Activated CD4-positive, alpha-beta T cell treated with anti-CD3 and anti-CD28 coated beads, Interleukin-2, amount 50 U/mL, for 48 hours (primary cell): ENCODE measurements around the gene GPBP1.
"Not testable (repeated sequence)": the region's sequence is repeated elsewhere in the genome, so short reads cannot be mapped to it uniquely, and the experiment has no call there.

Experiments
- DNase-seq, 2 experiments: peaks; one replicate each; pipeline ENCODE4 v3.0.0-alpha.2; 2020

Gene GPBP1, protein sequence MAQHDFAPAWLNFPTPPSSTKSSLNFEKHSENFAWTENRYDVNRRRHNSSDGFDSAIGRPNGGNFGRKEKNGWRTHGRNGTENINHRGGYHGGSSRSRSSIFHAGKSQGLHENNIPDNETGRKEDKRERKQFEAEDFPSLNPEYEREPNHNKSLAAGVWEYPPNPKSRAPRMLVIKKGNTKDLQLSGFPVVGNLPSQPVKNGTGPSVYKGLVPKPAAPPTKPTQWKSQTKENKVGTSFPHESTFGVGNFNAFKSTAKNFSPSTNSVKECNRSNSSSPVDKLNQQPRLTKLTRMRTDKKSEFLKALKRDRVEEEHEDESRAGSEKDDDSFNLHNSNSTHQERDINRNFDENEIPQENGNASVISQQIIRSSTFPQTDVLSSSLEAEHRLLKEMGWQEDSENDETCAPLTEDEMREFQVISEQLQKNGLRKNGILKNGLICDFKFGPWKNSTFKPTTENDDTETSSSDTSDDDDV

DNA sequence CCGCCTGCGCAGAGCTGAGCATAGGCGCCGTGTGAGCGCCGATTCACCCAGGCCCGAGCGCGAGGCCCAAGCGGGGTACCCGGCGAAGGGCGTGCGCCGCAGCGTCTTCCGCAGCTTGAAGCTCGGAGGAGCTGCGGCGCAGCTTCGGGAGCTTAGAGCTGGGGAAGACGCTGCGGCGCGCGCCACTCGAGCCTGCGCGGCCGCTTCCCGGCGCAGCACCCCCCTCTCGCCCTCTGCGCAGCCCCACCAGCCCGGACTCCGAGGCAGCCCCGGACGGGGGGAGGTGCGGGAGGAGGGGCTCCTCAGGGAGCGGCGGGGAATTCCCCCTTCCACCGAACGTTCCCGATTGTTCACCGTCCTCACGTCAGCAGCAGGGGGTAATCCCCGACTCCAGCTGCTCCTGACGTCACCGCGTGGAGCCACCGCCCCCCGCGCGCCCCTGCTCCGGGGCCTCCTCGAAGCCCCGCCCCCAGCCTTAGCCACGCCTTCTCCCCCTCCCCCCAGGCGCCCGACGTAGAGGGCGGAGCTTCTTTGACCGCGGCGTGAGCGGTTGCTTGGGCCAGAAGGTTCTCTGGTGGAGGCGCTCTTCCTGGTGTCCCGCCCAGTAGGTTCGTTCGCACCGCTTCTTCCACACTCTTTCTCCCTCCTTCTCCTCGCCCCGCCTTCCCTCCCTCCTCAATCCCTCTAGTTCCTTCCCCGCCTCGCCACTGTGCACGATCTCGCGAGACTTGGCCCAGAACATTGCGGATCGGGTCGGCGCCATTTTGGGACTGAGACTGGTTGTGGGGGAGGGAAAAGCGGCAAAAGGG, at the start of gene GPBP1:
TSS of gene GPBP1 (plus strand) at position 741 of the 809 bp plus-strand sequence. CDS start 40,072 bp downstream, outside the sequence.
- DNase-seq: peak; percentile 98 to 99

DNA sequence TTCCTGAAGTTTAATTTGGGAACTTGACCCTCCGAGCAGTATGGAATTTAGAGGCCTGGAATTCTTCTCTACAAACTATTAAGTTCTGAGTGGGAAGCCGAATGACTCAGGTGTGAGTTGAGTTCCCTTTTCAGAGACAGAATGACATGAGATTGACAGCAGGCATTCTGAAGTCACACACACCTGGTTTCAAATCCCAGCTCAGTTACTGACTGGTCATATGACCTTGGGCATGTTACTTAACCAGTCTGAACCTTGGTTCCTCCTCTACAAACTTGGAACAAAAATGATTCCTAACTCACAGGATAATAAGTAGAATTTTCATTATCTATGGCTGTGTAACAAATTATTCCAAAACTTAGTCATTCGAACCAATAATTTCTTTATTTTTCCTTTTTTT, 45.5 kb upstream of the GPBP1 start:
- DNase-seq: no peak

GRCh38 chr5:57133574-57133973, 40.3 kb upstream of the GPBP1 start:
- DNase-seq: no peak

GRCh38 chr5:57137401-57137800, 36.5 kb upstream of the GPBP1 start:
- no peak for DNase-seq

GRCh38 chr5:57152316-57152715, 21.5 kb upstream of the GPBP1 start:
- DNase-seq: no peak

DNA sequence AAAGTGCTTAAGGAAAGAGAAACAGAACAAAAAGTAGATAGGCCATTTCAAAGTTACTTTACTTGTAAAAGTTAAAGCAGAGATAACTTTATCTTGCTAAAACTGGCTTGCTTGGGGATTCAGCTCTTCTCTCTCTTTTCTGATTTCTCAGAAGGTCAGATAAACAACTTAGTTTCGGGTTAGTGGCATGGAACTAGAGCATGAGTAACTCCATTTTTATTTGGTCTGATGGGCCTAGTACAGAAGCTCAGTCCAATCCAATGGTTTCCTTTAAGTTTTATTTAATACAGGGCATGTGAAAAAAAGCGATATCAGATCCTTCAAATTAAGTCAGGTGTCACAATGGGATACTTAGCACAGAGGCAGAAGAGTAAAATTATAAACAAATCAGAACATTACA, 18.8 kb upstream of the GPBP1 start:
- DNase-seq: no peak

GRCh38 chr5:57157131-57157530, 16.7 kb upstream of the GPBP1 start:
- no peak for DNase-seq

DNA sequence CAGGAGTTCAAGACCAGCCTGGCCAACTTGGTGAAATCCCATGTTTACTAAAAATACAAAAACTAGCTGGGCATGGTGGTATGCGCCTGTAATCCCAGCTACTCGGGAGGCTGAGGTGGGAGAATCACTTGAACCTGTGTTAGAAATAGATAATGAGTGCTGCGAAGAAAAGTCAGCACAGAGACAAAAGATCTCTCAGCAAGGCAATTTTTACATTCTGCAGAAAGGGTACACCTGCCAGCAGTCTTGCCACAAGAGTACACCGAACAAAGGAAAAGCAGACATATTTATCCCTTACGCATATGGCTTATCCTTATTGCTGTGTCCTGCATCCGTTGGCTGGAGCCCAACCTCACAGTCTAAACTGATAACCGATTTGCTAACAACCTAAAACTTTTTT, 16.2 kb upstream of the GPBP1 start:
- DNase-seq: no peak

DNA sequence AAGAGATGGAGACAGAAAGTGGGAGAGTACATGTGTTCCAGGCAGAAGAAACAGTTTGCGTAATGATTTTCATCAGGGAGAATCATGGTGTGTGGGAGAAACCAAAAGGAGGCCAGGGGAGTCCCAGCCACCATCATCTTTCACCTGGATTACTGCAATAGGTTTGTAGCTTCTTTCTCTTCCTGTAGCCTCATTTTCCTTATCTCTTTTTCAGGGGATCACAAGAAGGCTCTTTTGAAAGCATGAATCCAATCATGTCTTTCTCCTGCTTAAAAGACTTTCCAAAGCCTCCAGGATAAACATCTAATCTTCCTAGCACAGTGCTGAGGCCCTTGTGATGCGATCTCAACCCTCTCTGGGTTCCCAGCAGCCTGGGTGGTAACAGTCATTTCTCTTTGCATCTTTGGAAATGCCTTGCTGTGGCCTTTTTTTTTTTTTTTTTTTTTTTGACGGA, 10.3 kb upstream of the GPBP1 start:
- DNase-seq: no peak

GRCh38 chr5:57164124-57164523, 9.7 kb upstream of the GPBP1 start:
- no peak for DNase-seq

DNA sequence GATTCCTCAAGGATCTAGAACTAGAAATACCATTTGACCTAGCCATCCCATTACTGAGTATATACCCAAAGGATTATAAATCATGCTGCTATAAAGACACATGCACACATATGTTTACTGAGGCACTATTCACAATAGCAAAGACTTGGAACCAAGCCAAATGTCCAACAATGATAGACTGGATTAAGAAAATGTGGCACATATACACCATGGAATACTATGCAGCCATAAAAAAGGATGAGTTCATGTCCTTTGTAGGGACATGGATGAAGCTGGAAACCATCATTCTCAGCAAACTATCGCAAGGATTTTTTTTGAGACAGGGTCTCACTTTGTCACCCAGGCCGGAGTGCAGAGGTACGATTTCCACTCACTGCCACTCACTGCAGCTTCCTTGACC, 8.7 kb upstream of the GPBP1 start:
- DNase-seq: not testable (repeated sequence)

DNA sequence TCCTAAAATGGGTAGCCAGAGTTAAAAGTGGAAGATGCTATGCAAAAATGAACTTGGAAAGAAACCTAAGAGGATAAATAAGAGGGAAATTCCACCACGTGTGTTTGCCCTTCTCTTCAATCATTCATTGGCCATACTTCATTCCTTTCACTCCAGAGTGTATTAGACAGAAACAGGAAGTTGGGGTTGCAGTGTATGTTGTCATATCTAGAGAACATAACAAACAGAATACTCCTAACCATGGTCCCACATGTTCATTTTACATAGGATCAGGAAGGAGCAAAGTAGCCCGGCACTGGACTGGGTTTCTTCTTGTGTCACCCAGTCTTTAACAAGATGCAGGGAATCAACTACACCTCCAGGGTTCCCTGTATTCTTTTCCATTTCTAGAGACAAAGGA, 7.6 kb upstream of the GPBP1 start:
- DNase-seq: no peak

DNA sequence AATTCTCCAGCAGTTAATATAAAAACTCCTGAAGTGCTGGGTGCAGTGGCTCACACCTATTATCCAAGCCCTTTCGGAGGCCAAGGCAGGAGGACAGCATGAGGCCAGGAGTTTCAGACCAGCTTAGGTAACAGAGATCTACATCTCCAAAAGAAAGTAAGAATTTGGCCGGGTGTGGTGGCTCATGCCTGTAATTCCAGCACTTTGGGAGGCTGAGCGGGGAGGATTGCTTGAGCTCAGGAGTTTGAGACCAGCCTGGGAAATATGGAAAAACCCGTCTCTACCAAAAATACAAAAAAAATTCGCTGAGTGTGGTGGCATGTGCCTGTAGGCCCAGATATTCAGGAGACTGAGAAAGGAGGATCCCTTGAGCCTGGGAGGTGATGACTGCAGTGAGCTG, 6.7 kb upstream of the GPBP1 start:
- no peak for DNase-seq

- DNase-seq: not testable (repeated sequence)
Measured at GRCh38 chr5:57170116-57170515, 3.7 kb upstream of the GPBP1 start.

DNA sequence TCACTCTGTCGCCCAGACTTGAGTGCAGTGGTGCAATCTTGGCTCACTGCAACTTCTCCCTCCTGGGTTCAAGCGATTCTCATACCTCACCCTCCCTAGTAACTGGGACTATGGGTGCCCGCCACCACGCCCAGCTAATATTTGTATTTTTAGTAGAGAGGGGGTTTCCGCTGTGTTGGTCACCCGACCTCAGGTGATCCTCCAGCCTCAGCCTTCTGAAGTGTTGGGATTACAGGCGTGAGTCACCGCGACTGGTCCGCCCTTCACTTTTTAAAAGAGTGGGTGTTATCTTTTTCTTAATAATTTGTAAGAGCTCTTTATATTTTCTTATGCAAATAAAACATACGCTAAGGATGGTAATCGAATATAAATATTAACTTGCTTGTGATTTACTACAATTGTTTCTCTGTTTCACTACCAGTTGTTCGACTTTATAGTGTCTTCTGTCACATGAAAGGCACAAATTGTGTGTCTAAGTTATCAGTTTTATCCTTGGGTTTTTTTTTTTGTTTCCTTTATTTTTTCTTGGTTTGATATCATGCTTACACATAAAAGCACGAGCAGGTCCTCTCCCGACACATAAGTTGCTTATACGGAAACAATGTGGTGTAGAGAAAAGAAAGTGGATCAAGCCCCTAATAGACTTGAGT, 1.9 kb upstream of the GPBP1 start:
- DNase-seq: peak; percentile 31 to 54

DNA sequence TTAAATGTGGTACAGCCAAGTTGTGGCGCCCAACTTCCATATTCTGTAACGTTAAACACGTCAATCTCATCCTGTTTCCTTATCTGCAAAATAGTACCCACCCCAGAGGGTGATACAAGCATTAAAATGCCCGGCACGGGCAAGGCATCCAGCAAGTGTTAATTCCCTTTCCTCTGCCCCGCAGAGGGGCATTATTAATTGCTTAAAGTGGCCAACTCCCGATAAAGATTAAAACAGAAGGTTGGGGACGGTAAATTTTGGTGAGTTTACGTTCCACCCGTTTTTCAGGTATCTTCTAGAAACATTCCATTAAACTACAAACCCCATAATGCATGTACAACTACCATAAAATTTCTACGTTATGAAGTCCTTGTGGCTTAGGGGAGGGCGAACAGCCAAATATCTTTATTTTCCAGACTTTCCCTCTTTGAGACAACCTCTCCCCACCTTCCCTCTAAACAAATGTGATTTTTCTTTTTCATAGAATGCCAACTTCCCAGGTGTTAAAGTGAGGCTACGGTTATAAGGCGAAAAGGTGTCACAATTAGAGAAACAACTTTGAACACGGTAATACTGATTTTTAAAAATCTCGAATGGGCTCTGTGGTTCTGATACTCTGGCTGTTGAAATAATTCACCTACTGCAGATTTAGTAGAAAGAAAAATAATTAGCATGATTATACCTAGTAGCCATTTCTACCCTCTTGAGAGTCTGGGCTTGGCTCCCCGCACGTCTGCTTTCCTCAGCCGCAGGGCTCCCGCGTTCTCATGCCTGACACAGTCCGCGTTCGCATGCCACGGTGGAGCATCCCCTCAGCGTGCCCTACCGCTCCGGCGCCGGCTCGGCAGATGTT, 1.2 kb upstream of the GPBP1 start:
- DNase-seq: peak in 1 of 2 experiments; percentile 19

- peak; percentile 28 to 42 for DNase-seq
Measured at GRCh38 chr5:57174128-57174889, 450 bp downstream of the GPBP1 start.

DNA sequence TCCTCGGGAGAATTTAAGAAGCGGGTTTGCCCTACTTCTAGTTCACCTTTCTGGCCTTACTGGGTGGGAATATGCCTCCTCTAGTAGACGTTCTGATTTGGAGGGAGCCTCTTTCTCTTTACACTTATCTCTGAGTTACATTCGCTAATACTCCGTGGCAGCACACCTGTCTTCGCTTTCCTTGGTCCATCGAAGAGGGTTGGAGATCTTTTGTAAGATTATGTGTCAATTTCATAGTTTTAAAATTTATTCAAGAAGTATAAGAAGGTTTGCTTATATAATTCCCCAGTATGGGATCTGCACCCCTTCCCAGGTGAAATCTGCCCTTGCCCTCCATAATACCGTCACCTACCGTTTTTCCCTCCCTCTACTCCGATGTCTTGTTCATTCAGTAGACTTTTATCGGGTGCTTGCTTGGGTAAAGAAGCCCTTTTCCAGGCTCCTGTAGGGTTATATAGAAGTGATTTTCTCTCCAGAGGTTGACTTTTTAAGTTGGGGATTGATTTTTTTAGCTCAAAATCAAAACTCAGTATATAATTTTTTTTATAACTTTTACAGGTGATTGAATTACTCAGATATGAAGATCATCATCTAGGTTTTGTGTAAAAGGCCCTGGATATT, 1.1 kb downstream of the GPBP1 start:
- DNase-seq: no peak

GRCh38 chr5:57175551-57176309, 1.9 kb downstream of the GPBP1 start:
- peak; percentile 56 to 64 for DNase-seq

- DNase-seq: no peak
Measured at GRCh38 chr5:57176350-57176857, 2.5 kb downstream of the GPBP1 start.
